Globus pallidus (tissue), 1 donor: ENCODE measurements around the gene PLK5.
A peak's percentile ranks its signal among the peaks of the same experiment; 100 is the strongest.
"Not testable (repeated sequence)": the region's sequence is repeated elsewhere in the genome, so short reads cannot be mapped to it uniquely, and the experiment has no call there.

Experiments
- DNase-seq: peaks from one replicate; pipeline ENCODE4 v3.0.0-alpha.2; 2015; ENCODE audit warnings: low spot score

The PLK5 gene

DNA sequence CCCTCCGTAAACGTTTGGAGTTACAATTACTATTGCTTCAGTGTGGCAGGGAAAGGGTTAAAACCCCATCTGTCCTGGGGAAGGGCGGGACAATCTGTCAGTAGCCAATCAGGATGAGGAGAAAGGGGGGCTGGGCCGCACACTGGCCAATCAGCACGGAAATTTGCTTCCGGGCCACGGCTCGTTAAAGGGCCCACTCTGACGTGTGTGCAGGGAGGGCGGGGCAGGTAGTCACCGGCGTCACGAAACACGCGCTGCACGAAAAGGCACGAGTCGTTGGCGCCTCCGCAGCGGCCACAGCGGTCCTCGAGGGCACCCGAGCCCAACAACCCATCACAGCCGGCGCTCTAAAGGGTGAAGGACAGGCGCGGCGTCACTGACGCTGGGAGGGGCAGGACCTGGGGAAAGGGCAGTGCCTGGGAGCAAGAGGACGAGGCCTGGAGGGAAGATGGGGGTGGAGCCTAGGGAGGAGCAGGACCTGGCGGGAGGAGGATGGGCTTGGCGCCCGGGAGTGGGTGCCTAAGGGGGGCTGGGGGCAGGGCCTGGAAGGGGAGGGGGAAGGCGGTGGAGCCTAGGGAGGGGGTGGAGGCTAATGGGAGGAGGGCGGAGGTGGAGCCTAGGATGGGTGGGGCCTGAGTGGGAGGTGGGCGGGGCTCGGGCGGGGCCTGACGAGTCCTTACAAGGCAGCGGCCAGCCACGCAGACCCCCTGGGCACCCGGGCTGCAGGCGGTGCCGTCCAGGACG lies 15.9 kb upstream of the PLK5 start:
- DNase-seq: peak; percentile 92

DNA sequence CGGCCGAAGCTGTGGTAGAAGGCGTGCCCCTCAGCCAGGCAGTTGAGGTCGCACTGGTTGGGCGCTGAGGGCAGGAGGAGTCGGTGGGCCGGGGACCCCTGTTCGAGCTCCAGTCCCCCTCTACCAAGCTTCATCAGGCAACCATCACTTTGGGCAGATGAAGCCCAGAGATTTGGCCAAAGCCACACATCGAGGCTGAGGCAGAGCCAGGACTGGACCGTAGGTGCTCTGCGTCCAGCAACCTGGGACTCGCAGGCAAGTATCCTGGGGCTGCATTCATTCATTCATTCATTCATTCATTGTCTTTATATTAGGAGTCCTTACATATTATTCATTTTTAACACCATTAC lies 15.4 kb upstream of the PLK5 start:
- no peak for DNase-seq

DNA sequence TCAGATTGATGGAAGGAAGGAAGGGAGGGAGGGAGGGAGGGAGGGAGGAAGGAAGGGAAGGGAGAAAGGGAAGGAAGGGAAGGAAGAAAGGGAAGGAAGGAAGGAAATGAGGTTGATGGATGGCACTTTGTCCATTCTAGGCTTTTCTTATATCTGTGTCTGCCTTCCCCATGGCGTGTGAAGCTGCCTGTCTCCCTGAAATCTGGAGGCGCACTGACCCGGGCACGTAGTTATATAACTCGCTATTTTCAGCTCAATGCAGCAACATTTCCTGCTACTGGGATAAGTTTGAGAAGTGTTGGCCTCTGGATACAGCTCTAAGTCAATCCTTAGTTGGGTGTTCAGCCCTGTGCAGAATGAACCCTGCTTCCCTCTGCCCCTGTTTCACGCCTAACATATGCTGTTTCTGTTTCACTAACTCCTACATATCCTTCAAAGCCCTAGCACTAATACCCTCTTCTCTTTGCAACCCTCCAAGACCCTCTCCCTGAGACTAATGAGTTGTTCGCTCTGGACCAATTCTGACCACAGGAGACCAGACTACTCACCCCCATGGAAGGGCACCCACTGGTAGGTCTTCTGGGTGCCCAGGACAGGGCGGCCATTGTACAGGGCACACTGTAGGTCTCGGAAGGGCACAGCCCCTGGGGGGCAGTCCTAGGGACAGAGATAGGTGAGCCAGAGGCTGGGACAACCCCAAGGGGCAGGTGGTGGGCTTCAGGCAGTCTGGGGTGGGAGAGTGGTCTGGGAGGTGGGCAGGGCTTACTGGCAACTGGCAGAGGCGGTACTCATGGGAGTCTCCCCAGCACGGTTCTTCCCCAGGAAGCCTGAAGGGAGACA lies 14.1 kb upstream of the PLK5 start:
- no peak for DNase-seq

DNA sequence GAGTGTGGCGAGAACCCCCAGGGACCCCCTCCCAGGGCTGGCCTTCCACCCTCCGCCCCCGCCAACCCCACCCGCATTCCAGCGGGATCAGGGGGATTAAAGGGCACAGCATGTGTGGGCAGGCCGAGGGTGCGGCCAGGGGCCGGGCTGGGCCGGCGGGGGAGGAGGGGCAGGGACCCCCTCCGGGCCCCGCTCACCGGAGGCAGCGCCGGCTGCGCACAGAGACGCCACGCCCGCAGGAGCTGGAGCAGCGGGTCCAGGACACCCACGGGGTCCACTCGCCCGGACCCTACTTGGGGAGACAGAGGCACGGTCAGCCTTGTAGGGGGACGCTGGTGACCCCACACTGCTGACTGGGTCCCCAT lies 13.5 kb upstream of the PLK5 start:
- no peak for DNase-seq

DNA sequence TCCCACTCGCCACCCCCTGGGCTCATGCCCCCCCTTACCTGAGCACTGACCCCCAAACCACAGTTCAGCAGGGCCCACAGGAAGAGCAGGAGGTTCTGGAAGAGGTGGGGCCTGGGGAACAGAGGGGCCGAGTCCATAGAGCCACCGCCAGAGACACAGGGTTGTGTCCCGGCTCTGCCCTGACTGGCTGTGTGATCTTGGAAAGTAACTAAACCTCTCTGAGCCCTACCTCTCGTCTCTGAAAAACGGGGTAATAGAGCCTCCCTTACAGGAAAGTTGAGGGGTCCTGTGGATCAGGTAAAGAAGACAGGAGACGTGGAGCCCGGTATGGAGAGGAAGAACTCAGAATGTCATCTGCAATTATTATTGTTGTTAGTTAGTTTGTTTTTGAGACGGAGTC lies 13.1 kb upstream of the PLK5 start:
- DNase-seq: no peak

DNA sequence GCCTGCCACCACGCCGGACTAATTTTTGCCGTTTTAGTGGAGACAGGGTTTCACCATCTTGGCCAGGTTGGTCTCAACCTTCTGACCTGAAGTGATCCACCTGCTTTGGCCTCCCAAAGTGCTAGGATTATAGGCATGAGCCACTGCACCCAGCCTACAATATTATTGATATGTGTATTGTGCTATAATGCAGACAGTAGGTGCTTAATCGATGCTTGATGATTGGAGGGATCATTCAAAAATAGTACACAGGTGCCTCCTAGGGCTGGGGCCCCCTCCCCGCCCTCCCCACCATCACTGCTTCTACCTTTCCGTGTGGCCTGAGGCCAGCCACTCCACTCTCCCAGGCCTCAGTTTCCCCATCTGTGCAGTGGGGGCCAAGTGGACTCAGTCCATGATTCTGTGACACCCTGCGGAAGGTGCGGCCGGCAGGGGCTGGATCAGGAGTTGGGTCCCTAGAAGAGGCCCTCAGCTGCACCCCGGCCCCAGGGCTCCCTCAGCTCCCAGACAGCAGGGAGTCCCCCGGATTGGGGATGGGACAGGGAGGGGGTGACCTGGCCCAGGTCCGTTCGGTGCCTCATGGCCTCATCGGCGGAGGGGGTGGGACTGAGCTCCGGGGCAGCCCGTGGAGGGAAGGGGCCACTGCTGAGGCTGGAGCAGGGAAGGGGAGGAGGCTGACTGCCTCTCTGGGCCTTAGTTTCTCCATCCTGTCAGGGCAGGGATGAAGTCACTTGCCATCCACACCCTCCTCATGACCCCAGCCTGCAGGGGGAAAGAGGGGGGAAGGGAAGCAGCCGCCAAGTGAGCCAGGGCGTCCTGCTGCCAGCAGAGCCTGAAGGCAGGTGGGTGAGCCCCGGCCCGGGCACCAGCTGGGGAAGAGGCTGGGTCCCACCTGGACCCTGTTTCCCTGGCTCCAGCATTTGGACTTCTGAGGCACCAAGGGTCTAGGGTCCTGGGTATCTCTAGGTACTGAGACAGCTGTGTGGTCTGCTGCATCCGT lies 12.3 kb upstream of the PLK5 start:
- DNase-seq: no peak

DNA sequence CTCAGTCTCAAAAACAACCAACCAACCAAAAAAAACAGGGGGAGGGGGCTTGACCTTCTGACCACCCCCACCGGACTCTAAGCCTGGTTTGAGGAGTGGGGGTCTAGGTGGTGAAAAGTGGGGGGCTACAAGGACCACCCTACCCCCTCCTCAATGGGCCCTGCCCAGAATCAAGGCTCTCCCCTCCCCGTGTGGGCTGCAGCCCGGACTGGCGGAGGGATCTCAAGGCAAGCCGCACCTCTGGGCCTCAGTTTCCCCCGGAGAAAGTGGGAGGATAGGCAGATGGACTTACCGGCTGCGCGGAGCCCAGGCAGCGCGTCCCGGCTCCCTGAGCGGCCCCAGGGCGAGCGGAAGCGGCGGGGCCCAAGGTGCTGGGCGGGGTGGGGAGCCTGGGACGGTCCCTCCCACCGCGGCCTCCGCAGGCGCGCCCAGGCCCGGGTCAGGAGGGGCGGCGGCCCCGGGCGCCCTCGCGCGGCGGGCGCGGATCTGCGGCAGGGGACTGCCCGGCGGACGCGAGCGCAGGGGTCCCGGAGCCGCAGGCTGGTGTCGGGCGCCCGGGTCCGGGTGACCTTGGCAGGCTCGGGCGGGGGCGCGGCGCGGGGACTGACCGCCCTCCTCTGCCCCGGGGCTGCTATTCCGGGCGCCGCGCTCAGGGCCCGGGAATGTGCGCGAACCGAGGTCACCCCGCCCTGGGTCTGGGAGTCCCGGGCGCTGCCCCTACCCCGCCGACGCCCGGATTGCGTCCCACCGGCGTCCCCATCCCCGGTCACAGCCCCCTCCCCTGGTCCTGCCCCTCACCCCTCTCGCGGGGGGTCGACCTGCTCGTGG lies 11.0 kb upstream of the PLK5 start, which contains the start of gene ADAMTSL5:
TSS of gene ADAMTSL5 (minus strand) at position 349 of the 828 bp plus-strand sequence. CDS start 2,076 bp downstream, outside the sequence.
- DNase-seq: no peak

DNA sequence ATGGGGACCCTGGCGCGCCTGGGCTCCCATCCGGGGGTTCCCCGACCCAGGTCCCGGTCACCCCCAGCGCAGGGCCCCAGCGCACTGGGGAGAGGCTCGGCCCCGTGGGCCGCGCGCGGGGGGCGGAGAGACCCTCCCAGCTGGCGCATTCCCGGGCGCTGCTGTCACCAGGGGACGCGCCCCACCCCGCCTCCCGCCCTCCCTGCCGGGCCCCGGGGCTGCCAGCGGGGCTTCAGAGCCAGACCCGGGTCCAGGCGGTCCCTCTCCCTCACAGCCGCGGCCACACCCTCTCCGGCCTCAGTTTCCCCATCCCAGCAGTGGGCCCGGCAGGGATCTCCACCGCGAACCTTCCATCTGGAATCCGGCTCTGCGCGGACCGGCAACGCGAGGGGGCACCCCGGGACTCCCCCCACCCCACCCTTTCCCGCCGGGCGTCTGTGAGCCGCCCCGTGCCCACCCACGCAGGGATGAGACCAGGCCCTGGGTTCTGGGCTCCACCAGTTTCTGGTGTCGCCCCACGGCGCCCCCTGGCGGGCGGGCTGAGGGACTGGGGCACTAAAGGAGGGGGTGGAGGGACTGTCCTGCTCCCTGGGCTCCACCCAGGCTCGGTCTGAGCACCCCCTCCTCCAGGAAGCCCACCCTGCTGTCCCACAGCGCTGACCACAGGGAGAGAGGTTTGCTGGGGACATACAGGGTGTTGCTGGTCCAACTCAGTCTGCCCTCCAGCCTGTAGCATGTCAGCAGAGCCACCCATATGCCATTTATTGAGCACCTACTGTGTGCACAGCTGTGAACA lies 10.2 kb upstream of the PLK5 start:
- DNase-seq: no peak

DNA sequence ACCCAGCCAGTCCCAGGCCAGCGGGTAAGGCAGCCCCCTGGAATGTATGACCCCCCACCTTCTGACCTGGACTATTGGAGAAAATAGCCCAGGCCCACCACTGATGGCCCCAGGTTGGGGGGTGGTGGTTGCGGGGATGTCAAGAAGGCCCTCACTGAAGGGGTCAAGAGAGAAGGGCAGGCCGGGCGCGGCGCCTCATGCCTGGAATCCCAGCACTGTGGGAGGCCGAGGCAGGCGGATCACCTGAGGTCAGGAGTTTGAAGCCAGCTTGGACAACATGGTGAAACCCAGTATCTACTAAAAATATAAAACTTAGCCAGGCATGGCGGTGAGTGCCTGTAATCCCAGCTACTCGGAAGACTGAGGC lies 9.6 kb upstream of the PLK5 start:
- DNase-seq: no peak

DNA sequence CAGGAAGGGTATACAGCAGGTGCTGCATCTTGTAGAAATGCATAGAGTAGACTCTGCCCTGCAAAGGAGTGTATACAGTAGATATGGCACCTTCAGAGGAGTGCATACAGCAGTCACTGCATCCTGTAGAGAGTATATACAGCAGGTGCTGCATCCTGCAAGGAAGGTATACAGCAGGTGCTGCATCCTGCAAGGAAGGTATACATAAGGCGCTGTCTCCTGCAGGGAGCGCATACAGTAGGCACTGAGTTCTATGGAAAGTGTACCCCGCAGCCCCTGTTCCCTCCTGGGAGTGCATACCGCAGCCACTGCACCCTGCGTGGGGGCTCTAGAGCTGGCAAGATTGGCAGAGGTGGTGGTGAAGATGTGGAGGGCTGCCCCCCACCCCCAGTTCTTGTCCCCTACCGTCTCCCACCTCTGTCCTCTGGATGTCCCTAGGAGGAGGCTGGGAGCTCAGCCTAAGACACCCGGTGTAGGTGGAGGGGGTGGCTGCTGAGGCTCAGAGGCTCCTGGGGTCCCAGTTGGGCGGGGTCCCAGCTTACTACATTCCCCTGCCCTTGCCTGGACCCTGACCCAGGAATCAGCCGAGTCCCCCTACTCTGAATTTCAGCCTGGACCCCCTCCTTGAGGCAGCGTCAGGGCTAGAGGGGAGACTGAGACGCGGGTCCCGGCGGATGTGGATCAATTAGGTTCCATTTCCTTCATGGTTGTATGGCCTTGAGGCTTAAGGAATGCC lies 8.7 kb upstream of the PLK5 start:
- DNase-seq: no peak

DNA sequence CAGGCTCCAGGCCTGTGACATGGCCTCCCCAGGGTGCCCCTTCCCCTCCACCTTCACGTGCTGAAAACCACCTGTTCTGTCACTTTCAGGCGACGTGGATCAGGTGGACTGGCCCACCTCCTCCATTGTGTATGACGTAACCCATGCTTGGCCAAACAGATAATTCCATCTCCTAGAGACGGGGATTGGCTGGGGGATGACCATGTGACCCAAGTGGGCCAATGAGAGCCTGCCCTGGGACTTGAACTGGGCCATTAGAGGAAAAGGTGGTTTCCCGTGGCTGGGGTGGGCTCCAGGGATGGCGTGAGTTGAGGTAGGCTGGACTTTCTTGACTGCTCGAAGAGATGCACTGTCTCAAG lies 7.5 kb upstream of the PLK5 start:
- DNase-seq: no peak

DNA sequence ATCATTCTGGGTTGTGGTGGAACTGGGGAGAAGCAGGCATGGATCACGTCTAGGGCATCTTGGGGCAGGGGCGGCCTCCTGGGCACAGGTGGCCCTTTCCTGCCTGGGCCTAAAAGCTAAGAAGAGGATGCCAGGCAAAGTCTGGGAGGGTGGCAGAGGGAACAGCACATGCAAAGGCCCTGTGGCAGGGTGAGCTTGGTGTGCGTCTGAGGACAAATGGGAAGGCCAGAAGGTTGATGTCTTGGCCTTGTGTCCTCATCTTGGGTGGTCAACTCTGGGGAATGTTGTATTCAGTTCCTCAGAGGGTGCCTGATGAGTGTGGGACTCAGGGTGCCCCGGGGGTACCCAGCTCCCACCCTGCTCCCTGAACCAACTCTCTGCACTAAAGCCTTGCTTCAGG lies 5.4 kb upstream of the PLK5 start:
- no peak for DNase-seq

DNA sequence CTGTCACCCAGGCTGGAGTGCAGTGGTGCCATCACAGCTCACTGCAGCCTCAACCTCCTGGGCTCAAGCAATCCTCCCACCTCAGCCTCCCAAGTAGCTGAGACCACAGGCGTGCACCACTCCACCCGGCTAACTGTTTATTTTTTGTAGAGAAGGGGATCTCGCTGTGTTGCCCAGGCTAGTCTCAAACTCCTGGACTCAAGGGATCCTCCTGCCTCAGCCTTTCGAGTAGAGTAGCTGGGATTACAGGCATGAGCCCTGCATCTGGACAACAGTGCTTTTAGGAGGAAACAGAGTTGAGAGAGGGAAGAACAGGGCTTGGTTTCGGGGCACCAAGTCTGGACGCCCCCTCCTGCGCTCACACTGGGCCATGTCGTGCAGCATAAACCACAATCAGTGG lies 4.1 kb upstream of the PLK5 start:
- not testable (repeated sequence) for DNase-seq

DNA sequence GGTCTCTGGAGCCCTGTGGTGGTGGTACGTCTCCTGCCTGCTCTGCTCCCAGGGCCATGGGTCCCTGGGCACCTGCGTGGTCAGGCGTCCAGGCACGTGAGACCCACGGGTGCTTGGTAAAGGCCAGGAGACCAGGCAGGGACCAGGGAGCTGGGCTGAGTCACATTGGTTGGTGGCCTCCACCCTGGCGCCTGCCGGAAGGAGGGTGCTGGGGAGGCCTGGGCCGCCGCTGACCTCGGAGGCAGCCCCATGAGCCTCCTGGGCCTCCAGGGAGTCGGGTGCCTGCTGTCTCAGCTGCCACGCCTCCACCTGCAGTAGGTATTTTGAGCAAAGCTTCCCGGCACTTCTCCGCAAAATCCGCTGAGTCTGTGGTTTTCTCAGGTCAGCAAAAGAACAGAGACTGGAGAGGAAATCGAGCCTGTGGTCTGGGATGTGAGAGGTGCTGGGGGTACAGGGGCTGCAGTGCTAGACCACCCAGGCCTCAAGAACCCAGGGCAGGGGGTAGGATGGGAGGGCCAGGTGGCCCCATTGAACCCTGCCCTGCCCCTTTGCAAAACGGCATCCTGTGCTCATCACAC lies 3.6 kb upstream of the PLK5 start:
- DNase-seq: no peak

DNA sequence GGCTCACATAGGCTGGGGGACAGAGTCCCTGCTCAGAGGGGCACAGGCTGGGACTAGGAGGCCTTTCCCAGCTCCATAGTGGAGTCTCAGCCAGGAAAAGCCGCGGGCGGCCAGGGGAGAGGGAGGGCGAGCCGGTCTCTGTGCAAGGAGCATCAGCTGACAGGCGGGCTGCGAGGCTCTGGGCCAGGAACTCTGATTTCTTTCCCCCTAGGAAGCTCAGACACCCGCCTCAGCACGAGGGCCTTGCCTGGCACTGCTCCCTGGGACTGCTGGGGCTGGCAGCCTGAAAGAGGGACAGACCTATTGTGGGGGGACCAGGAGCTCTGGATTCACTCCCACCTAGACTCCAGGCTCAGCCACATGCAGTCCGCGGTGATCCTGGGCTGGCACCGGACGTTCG lies 2.2 kb upstream of the PLK5 start:
- peak; percentile 71 for DNase-seq

DNA sequence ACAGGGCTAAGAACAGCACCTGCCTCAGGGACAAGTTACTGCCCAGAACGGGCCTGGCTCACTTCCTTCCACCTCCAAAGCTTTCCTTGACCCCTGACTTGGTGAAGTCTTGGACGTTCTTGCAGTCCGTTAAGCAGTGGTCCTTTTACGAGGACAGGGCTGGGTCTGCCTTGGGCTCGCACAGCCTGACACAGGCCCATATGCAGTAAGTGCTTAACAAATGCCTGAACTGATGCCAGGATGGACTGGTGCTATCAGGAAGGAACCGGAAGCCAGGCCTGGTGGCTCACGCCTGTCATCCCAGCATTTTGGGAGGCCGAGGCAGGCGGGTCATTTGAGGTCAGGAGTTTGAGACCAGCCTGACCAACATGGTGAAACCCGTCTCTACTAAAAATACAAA lies 1.8 kb upstream of the PLK5 start:
- DNase-seq: no peak

DNA sequence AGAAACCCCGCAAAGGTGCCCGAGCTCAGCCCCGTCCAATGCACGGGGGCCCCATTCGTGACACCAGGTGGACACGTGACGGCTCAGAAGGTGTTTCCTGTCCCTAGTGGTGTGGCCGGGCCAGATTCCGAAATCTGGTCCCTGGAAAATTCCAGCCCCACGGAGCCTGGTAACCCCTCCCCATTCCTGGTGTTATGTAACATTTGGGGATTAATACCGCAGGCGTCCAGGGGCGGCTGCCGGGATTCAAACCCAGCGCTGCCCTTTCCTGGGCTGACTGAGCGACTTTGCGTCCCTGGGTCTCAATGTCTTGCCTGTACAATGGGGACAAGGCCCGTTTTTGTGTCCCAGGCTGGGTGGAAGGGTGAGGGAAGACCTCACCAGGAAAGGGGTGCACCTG lies 1.0 kb upstream of the PLK5 start:
- no peak for DNase-seq

DNA sequence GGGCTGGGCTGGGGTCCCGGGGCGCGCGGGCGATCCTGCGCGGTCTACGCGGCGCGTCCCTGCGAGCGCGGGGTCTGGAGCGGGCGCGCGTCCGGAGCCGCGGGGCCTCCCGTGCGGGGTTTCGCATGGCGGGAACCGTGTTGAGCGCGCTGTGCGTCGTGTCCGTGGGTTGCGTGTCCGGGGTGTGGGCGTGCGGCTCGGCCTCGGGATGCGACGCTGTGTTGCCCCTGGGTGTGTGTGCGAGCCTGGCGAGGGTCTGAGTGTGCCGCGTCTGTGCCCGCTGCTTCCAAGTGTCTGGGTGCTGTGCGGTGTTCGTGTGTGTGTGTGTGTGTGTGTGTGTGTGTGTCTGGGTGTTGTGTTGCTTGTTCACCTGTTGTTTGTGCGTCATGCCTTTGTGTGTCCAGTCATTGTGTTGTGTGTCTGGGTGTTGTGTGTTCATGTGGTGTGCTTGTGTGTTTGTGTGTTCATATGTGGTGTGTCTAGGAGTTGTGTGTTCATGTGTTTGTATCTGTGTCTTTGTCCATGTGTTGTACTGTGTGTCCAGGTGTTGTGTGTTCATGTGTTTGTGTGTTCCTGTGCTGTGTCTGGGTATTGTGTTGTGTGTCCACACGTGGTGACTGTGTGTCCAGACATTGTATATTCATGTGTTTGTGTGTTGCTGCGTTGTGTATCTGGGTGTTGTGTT lies 552 bp downstream of the PLK5 start:
- no peak for DNase-seq

DNA sequence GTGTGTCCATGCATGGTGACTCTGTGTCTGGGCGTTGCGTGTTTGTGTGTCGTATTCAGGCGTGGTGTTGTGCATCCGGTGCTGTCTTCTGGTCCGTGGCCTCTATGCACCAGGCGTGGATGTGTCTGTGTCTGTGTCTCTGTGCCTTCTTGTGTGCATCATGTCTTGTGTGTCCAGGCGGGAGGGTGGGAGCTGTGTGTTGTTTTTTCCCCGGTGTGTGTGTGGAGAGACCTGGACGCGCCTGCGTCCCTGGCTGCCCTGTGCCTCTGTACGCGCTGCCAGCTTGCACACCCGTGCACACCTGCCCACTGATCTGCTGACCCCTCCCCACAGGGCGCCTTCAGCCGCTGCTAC lies 1.1 kb downstream of the PLK5 start:
- DNase-seq: no peak
